A673 (cell line): ENCODE results near the gene PROX1.

ENCODE experiments used
- EZH2 ChIP-seq: fragments of 200-600 bp; sonication (generic); IDR thresholded peaks from 2 replicates; pipeline ENCODE4 v1.6.1; 2017; ENCODE audit warnings: borderline replicate concordance, low read depth, mild to moderate bottlenecking, mixed read lengths, antibody characterized with exemption, low read length; ENCODE audit not compliant: poor library complexity, severe bottlenecking
- TF ChIP-seq, protein P1 (sequence below): fragments of 300-800, 200-600 bp; sonication (generic); conservative IDR thresholded peaks from 2 replicates; pipeline ENCODE4 v1.5.1; 2017; ENCODE audit warnings: low read depth, mild to moderate bottlenecking, antibody characterized with exemption, low read length, moderate library complexity, mixed read lengths

DNA sequence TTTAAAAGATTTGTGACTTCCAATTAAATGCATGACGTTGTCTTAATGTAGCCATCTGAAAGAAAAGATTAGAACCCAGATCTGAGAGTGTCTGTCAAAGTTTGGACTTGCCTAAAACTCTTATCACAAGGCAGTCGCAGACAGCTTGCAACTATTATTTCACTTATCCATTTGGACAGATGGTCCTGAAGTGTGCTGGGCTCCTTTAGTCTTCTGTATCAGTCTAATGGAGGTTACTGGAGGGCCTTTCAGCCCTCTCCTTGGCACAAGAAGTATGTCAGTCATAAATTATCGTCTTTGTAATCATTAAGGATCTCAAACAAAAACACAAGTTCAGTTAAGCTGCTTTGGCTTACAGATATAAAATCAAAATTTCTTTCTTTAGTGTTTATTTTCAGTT, 15.5 kb downstream of the PROX1 start:
- TF ChIP-seq, protein P1, sequence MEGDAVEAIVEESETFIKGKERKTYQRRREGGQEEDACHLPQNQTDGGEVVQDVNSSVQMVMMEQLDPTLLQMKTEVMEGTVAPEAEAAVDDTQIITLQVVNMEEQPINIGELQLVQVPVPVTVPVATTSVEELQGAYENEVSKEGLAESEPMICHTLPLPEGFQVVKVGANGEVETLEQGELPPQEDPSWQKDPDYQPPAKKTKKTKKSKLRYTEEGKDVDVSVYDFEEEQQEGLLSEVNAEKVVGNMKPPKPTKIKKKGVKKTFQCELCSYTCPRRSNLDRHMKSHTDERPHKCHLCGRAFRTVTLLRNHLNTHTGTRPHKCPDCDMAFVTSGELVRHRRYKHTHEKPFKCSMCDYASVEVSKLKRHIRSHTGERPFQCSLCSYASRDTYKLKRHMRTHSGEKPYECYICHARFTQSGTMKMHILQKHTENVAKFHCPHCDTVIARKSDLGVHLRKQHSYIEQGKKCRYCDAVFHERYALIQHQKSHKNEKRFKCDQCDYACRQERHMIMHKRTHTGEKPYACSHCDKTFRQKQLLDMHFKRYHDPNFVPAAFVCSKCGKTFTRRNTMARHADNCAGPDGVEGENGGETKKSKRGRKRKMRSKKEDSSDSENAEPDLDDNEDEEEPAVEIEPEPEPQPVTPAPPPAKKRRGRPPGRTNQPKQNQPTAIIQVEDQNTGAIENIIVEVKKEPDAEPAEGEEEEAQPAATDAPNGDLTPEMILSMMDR = no peak
- TF ChIP-seq EZH2 = no peak
